GM18526 (cell line): ENCODE data around the gene WNK2.

Source experiments
- POLR2A ChIP-seq: IDR thresholded peaks from 3 replicates; pipeline ENCODE4 v1.6.1; 2011; ENCODE audit not compliant: insufficient read length; ENCODE audit errors: extremely low read depth

Gene WNK2

DNA sequence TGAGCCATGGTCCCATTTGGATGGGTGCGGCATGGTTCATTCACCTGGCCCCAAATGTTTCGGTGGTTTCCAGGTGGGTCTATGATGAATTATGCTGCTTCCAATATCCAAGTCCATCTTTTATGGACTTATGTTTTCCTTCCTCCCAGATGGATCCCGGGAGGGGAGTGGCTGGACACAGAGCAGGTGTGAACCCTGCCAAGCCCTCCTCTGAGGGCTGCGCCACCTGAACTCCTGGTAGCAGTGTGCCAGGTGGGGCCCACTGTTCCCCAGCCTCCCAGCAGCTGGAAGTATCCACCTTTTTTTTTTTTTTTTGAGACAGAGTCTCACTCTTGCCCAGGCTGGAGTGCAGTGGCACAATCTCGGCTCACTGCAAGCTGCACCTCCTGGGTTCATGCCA lies 42.9 kb downstream of the WNK2 start:
- no peak for TF ChIP-seq POLR2A

DNA sequence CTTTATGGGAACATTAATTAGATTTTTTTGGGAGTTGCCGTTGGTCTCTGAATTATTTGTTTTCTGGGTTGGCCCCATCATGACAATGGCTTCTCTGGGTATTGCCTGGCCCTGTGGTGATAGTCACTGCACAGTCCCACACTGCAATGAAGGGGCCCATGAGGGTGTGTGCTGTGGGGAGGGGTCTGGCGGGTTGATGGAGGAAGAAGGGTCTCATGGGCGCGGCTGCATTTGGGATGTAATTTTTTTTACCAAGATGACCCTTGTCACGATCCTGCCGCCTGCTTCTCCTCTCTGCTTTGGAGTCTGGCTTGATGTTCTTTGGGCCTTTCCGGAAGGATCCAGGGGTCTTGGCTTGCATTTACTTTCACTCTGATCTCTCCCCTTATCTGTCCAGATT lies 44.1 kb downstream of the WNK2 start:
- TF ChIP-seq POLR2A: no peak

DNA sequence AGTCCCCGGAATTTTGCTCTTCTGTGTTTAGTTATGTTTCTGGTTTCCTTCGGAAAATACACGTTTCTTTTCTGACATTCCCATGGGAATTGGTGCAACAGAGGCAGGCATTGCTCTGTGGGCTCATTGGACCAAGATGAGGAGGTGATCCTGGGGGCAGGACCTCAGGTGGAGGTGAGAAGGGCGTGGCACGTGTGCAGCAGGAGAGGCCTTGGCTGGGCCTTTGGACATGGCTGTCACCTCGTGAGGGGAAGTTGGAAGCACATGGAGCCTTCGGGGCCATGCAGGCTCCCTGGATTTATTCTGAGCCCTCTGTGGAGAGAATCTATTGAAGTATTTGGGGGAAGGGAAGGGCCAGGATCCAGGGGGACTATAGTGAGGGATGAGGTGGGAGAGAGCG lies 44.5 kb downstream of the WNK2 start:
- no peak for TF ChIP-seq POLR2A

DNA sequence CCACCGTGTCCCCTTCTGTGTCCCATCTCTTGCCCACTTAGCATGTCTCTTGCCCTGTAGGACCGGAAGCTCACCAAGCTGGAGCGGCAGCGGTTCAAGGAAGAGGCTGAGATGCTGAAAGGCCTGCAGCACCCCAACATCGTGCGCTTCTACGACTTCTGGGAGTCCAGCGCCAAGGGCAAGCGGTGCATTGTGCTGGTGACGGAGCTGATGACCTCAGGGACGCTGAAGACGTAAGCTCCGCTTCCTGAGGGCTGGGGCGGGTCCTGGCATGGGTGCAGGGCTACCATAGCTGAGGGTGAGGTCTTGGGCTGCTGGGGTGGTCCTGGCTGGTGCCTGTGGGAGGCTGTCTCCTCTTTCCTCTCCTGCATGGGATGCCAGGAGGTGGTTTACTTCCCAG lies 45.7 kb downstream of the WNK2 start:
- TF ChIP-seq POLR2A: no peak

- TF ChIP-seq POLR2A: no peak
Measured at GRCh38 chr9:93230185-93230584, 46.2 kb downstream of the WNK2 start.

DNA sequence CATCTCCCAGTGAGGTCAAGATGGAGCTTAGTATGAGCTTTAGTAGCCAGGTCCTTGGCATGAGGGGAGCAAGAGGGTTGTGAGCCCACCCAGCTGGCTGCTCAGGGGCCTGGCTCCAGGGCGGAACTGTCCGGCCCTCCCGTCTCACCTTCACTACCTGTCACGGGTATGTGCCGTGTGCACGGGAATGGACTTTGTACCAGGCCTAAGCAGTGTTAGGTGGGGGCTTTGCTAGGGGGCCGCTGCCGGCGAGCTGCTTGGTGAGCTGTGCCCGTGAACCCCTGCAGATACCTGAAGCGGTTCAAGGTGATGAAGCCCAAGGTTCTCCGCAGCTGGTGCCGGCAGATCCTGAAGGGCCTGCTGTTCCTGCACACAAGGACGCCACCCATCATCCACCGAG lies 46.7 kb downstream of the WNK2 start:
- TF ChIP-seq POLR2A: no peak

DNA sequence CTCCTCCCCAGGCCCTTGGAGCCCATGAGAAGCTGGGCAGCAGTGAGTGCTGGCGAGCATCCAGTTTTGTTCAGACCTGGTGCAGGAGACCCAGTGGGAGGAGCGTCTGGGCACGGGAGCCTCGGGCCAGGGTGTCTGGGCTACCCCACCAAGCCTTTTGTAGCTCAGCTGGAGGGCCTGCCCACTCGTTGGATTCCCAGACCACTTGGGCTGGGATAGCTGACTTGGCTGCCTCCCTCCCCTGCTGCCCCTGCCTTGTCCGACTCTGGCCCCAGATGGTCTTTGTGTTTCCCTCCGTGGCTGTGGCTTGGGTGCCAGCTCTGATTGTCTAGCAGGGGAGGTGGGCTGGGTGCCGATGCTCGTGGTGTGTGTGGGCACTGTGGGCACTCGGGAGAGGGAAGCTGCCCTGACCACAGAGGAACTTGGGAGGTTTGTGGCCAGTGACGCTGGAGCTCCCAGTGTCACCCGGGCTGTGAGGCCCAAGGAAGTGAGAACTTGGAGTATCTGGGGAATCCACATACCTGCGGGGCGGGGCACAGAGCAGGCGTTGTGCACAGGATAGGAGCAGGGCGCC lies 47.3 kb downstream of the WNK2 start:
- no peak for TF ChIP-seq POLR2A

GRCh38 chr9:93231716-93232115 lies 47.8 kb downstream of the WNK2 start:
- no peak for TF ChIP-seq POLR2A

- TF ChIP-seq POLR2A: no peak
Measured at GRCh38 chr9:93232388-93232960, 48.5 kb downstream of the WNK2 start.

GRCh38 chr9:93233033-93233432 lies 49.1 kb downstream of the WNK2 start:
- no peak for TF ChIP-seq POLR2A

GRCh38 chr9:93234600-93234999 lies 50.7 kb downstream of the WNK2 start:
- no peak for TF ChIP-seq POLR2A

GRCh38 chr9:93235300-93235960 lies 51.5 kb downstream of the WNK2 start:
- no peak for TF ChIP-seq POLR2A

- TF ChIP-seq POLR2A: no peak
Measured at GRCh38 chr9:93236541-93237206, 52.7 kb downstream of the WNK2 start.

DNA sequence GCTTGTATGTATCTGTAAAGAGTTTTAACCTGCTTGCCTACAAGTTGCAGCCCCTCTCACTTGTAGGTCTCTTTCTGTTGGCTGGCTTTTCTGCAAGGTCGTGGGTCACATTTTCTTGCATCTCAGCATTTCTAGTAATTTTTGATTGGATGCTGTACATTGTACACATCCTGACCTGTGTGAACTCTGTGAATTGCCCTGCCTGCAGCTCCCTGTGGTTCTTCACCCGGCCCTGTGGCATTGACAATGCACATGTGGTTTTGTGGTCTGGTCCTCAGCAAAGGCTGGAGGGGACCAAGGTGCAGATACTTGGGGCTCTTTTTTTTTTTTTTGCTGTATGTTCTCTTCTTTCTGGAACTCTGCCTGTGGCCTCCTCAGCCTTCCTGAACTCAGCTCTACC lies 53.6 kb downstream of the WNK2 start:
- no peak for TF ChIP-seq POLR2A

DNA sequence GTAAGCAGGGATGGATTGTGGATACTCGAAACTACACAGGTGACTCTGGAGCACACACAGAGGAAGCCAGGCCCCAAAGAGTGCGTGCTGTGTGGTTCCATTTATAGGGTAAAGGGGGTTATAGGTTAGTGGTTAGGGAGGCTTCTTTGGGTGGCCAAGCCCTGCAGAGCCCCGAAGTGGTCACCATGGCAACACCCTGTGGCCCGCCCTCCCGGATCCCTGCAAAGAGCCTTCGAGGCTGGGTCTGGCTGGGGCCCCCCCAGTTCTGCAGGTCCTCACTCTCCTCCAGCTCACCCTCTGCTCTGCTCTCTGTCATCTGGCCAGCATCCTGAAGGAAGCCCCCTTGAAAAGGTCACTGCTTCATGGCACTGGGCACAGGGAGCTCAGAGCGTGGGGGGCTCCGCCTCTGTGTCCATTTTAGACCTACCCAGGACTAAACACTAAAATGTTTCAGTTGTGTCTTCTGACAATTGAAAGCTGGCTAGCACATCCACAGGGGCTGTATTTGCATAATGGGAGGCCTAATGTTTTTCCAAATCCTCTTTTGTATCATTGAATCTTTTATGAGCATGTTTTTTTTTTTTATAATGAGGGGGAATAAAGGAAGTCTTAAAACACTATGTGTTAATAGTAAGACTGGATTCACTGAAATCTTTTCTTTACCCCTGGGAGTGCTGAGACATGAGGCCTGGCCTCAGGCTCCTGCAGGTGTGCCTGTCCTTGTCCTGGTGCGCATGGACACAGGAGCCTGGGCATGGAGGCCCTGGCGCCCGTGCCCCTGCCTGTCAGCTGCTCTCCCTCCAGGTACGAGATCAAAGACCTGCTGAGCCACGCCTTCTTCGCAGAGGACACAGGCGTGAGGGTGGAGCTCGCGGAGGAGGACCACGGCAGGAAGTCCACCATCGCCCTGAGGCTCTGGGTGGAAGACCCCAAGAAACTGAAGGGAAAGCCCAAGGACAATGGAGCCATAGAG lies 55.3 kb downstream of the WNK2 start:
- no peak for TF ChIP-seq POLR2A

DNA sequence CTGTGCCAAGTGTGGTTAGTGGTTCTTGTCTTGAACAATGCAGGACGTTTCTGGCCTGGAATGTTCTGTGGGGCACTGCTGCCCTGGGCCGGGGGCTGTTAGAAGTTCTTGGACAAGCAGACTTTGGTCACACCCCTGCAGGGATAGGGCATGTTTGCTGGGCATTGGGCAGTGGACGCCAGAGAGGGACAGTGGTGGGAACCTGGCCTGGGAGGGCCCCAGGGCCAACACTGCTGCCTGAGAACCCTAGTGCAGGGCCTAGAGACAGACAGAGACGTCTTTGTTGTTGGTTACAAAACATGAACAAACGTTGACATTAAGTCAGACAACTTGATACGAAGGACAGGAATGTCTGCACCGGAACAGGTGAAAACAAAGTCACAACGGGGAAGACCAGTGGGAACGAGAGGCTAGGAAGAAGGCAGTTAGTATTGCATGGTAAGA lies 57.0 kb downstream of the WNK2 start:
- TF ChIP-seq POLR2A: no peak

- no peak for TF ChIP-seq POLR2A
Measured at GRCh38 chr9:93243112-93243511, 59.2 kb downstream of the WNK2 start.
